Activated CD8-positive, alpha-beta T cell treated with anti-CD3 and anti-CD28 coated beads for 36 hours (primary cell): ENCODE measurements around the gene MYBPC1. TPM values are rescaled to one million over a fixed set of nuclear protein-coding genes. Genes with fewer than 3 reads are reported as not detected.
"Not testable (repeated sequence)": the region's sequence is repeated elsewhere in the genome, so short reads cannot be mapped to it uniquely, and the experiment has no call there.

Experiments
- ATAC-seq: fragments of 200-7000 bp; cut with Tn5 transposase; one replicate; pipeline ENCODE4 v1.10.0; 2021; ENCODE audit warnings: mild to moderate bottlenecking, moderate library complexity
- CTCF ChIA-PET: fragments of 350-600 bp; sonication (Branson Sonifier 250); formaldehyde crosslinking; loops from one replicate; lab custom pipeline; 2021; ENCODE audit warnings: antibody characterized with exemption; lab: Charles Lee
- POLR2A ChIA-PET: fragments of 350-600 bp; sonication (Branson Sonifier 250); formaldehyde crosslinking; loops from one replicate; lab custom pipeline; 2021; ENCODE audit warnings: antibody characterized with exemption; lab: Charles Lee
- DNase-seq: peaks from one replicate; pipeline ENCODE4 v3.0.0-alpha.2; 2020
- H3K27ac Mint-ChIP-seq: one replicate; pipeline ENCODE4 v1.8.0; 2021; ENCODE audit warnings: mild to moderate bottlenecking, mixed read lengths
- H3K27me3 Mint-ChIP-seq: one replicate; pipeline ENCODE4 v1.8.0; 2021; ENCODE audit warnings: mixed read lengths
- H3K36me3 Mint-ChIP-seq: one replicate; pipeline ENCODE4 v1.8.0; 2021; ENCODE audit warnings: low read depth, mixed read lengths
- H3K4me1 Mint-ChIP-seq: one replicate; pipeline ENCODE4 v1.8.0; 2021; ENCODE audit warnings: low read depth, mixed read lengths
- H3K4me3 Mint-ChIP-seq: one replicate; pipeline ENCODE4 v1.8.0; 2021; ENCODE audit warnings: mild to moderate bottlenecking, moderate library complexity, mixed read lengths
- H3K9me3 Mint-ChIP-seq: one replicate; pipeline ENCODE4 v1.8.0; 2021; ENCODE audit warnings: mixed read lengths
- intact Hi-C: fragments of 100-400 bp; cut with micrococcal nuclease; formaldehyde crosslinking; loops from one replicate; pipeline ENCODE4 v1.10.0; 2022
- total RNA-seq, 2 experiments: library from RNA; stranded (reverse); gene quantifications; one replicate each; pipeline ENCODE4 v1.2.3, GENCODE V29; 2021
- TF ChIP-seq, protein P1 (sequence below): fragments of 200-600 bp; IDR thresholded peaks from one replicate; pipeline ENCODE4 v1.8.0; 2022; ENCODE audit warnings: antibody characterized with exemption, mild to moderate bottlenecking

MYBPC1 gene
- total RNA-seq, 2 experiments from 2014 or later, result not detected

DNA sequence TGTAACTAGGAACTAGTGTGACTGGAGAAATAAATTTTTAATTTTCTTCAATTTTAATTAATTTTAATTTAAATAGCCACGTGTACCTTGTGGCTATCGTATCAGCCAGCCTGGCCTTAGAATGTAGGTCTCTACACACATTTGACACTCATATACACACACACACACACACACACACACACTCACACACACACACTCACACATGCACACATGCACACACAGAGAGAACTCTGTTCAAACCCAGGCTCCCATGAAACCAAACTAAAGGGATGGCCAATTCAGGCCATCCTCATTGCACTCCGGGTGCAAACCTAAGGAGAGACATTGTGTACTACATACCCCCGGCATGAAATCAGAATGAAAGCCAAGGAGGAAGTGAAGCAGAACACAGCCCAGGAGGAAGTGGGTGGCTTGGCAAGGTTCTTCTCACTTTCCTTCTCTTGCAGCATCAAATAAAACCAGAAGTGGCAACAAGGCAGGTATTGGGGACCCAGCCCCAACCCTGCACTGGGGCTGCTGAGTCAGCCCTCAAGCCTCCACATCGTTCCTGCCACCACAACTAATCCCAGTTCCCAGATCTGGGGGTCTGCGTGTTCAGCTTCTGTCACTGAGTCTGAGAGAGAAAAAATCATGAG lies 76.5 kb downstream of the MYBPC1 start:
- Mint-ChIP-seq H3K27ac (peak overlapping the region; percentile 86), H3K27me3 (peaks cover 1% of the 10 kb centered on the region), H3K4me3 (peak overlapping the region; percentile 62), H3K4me1 (peaks cover 19% of the 10 kb centered on the region), H3K9me3 (no peaks in the 10 kb centered on the region), H3K36me3 (no peaks in the 10 kb centered on the region)
- ChIA-PET POLR2A (no interaction called here), CTCF (interaction anchor here (0.9 to 1.1 kb wide), 6 partner anchors 10 to 168 kb away, joined by 3 to 9 read pairs (median 4); no protein-coding TSS in a partner anchor)
- ATAC-seq, result peak; percentile 84
- TF ChIP-seq, protein P1, sequence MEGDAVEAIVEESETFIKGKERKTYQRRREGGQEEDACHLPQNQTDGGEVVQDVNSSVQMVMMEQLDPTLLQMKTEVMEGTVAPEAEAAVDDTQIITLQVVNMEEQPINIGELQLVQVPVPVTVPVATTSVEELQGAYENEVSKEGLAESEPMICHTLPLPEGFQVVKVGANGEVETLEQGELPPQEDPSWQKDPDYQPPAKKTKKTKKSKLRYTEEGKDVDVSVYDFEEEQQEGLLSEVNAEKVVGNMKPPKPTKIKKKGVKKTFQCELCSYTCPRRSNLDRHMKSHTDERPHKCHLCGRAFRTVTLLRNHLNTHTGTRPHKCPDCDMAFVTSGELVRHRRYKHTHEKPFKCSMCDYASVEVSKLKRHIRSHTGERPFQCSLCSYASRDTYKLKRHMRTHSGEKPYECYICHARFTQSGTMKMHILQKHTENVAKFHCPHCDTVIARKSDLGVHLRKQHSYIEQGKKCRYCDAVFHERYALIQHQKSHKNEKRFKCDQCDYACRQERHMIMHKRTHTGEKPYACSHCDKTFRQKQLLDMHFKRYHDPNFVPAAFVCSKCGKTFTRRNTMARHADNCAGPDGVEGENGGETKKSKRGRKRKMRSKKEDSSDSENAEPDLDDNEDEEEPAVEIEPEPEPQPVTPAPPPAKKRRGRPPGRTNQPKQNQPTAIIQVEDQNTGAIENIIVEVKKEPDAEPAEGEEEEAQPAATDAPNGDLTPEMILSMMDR, result no peak
- intact Hi-C loops, result no loop called here
- DNase-seq, result peak; percentile 54

DNA sequence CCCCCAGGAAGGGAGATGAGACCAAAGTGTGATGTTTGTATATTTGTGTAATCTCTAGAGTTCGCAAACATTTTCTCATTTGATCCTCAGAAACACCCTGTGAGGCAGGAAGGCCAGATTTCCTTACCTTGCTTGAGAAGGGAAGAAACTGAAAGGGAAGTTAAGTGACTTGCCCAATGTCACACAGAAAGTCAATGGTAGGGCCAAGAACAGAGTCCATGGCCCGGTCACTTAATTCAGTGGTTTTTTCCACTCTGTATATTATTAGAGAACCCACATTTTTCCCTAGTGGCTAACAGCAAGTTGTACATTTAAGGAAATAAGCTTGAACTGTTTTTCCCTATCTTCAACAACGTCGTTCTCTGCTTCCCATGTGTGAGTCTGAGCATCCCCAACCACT lies 77.1 kb downstream of the MYBPC1 start:
- H3K27ac Mint-ChIP-seq, result peak overlapping the region; percentile 86
- no peak for DNase-seq
- intact Hi-C loops, result no loop called here

DNA sequence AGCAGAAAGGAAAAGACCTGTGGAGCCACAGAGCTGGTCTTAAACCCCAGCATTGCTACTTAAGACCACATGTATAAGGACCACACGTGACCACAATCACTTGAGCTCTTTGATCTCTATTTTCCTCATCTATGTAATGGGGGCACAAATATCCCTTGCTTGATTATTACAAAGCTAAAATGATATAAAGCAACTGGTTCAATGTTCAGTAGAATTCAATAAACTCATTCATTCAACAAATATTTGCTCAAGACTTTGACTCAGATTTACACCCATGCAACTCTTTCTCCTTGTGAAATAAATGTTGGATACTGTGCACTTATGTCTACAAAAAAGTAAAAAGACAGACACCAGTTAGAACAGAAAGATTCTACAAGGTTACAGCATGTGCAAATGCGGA lies 80.8 kb downstream of the MYBPC1 start:
- no peaks in the 10 kb centered on the region for H3K36me3 Mint-ChIP-seq
- no peak for ATAC-seq
- DNase-seq, result no peak
- H3K27ac Mint-ChIP-seq, result no peak overlapping the region
- ChIA-PET CTCF (no interaction called here), POLR2A (no interaction called here)
- peaks cover 11% of the 10 kb centered on the region for H3K4me1 Mint-ChIP-seq
- no peak overlapping the region for H3K4me3 Mint-ChIP-seq
- no peaks in the 10 kb centered on the region for H3K9me3 Mint-ChIP-seq
- peaks cover 2% of the 10 kb centered on the region for H3K27me3 Mint-ChIP-seq
- TF ChIP-seq, protein P1, result no peak
- intact Hi-C loops, result no loop called here

More for the DNA sequence above, 77.1 kb downstream of the MYBPC1 start:
- H3K36me3 Mint-ChIP-seq, result no peaks in the 10 kb centered on the region
- TF ChIP-seq, protein P1, result no peak
- peaks cover 19% of the 10 kb centered on the region for H3K4me1 Mint-ChIP-seq
- H3K4me3 Mint-ChIP-seq, result no peak overlapping the region
- H3K27me3 Mint-ChIP-seq, result no peaks in the 10 kb centered on the region
- ChIA-PET POLR2A (no interaction called here), CTCF (interaction anchor here (0.7 to 2.3 kb wide), 4 partner anchors 11 to 257 kb away, joined by 3 to 6 read pairs (median 3); no protein-coding TSS in a partner anchor)
- no peaks in the 10 kb centered on the region for H3K9me3 Mint-ChIP-seq
- no peak for ATAC-seq

DNA sequence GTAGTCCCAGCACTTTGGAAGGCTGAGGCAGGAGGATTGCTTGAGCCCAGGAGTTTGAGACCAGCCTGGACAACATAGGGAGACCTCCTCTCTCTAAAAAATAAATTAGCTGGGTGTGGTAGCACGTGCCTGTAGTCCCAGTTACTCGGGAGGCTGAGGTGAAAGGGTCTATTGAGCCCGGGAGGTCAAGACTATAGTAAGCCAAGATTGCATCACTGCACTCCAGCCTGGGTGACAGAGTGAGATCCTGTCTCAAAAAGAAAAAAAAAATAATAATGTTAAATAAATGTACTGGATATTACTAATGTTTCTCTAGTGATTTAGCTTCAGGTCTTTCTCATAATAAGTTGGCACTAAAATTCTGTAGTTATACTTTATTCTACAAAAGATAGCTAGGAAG lies 81.7 kb downstream of the MYBPC1 start:
- DNase-seq, H3K4me1 Mint-ChIP-seq, H3K36me3 Mint-ChIP-seq, intact Hi-C loops, H3K4me3 Mint-ChIP-seq, H3K9me3 Mint-ChIP-seq, POLR2A ChIA-PET, H3K27ac Mint-ChIP-seq, ATAC-seq, CTCF ChIA-PET, H3K27me3 Mint-ChIP-seq: not testable (repeated sequence)

DNA sequence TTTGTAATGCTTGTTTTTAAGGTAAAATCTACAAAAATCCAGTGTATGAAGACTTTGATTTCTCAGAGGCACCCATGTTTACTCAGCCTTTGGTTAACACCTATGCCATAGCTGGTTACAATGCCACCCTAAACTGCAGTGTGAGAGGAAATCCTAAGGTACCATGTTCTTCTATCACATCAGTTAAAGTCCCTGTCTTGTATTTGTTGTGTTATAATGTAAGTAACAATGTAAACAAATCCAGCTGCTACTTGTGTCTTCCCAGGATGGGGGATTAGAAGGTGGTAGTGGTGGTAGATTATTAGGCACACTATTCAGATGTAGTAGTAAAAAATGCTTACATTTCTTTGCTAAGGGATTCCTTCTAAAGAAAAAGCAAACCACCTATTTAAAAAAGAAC lies 83.3 kb downstream of the MYBPC1 start:
- ATAC-seq (no peak), DNase-seq (no peak)
- no peaks in the 10 kb centered on the region for H3K36me3 Mint-ChIP-seq
- intact Hi-C loops, result no loop called here
- H3K4me3 Mint-ChIP-seq, result no peak overlapping the region
- no peaks in the 10 kb centered on the region for H3K4me1 Mint-ChIP-seq
- ChIA-PET POLR2A (interaction anchor here (0.5 to 1.2 kb wide), 2 partner anchors 8 to 17 kb away, joined by 3 read pairs; no protein-coding TSS in a partner anchor), CTCF (no interaction called here)
- H3K9me3 Mint-ChIP-seq, result no peaks in the 10 kb centered on the region
- H3K27me3 Mint-ChIP-seq, result peaks cover 2% of the 10 kb centered on the region
- H3K27ac Mint-ChIP-seq, result no peak overlapping the region
- TF ChIP-seq, protein P1, result no peak
